OCI-LY7 (cell line): ENCODE measurements around the gene ELMO1. TPM values are rescaled to one million over a fixed set of nuclear protein-coding genes. Genes with fewer than 3 reads are reported as not detected.

Experiments used
- BruUV-seq: library from RNA; stranded (reverse); fragments of 400-500 nt; replicated peaks from 2 replicates; lab custom pipeline; 2021; lab: Mats Ljungman, UMichigan
- CTCF ChIA-PET: fragments of 300-600 bp; sonication (Branson Sonifier 250); formaldehyde crosslinking; loops from one replicate; lab custom pipeline; 2022; ENCODE audit warnings: antibody characterized with exemption; ENCODE audit not compliant: unreplicated experiment; lab: Charles Lee
- POLR2A ChIA-PET: fragments of 300-600 bp; sonication (Branson Sonifier 250); formaldehyde crosslinking; loops from one replicate; lab custom pipeline; 2022; ENCODE audit warnings: antibody characterized with exemption; lab: Charles Lee
- DNase-seq: peaks from one replicate; pipeline ENCODE4 v3.0.0-alpha.2; 2015; ENCODE audit warnings: low spot score
- H2AFZ ChIP-seq: fragments of 200-600 bp; sonication (generic), shearing (Covaris generic); 2 replicates; pipeline ENCODE4 v1.6.1; 2014; ENCODE audit warnings: mild to moderate bottlenecking, antibody characterized with exemption, low read length, moderate library complexity
- H3K27ac ChIP-seq: fragments of 200-600 bp; sonication (generic); 2 replicates; pipeline ENCODE4 v1.5.1; 2014; ENCODE audit warnings: mixed run types, low read depth, mild to moderate bottlenecking, moderate library complexity, low read length, inconsistent platforms; ENCODE audit not compliant: poor library complexity, severe bottlenecking
- H3K36me3 ChIP-seq: fragments of 200-600 bp; sonication (generic); 2 replicates; pipeline ENCODE4 v1.6.1; 2014; ENCODE audit warnings: mild to moderate bottlenecking, antibody characterized with exemption, low read length, moderate library complexity, mixed read lengths; ENCODE audit not compliant: insufficient read depth
- H3K4me1 ChIP-seq: fragments of 200-600 bp; sonication (generic); 2 replicates; pipeline ENCODE4 v1.5.1; 2014; ENCODE audit warnings: mild to moderate bottlenecking, low read length; ENCODE audit not compliant: insufficient read depth, poor library complexity, severe bottlenecking
- H3K4me2 ChIP-seq: fragments of 200-600 bp; sonication (generic); 2 replicates; pipeline ENCODE4 v1.6.1; 2014; ENCODE audit warnings: mild to moderate bottlenecking, low read length
- H3K4me3 ChIP-seq: fragments of 200-600 bp; sonication (generic); 2 replicates; pipeline ENCODE4 v1.5.1; 2014; ENCODE audit warnings: mild to moderate bottlenecking, low read depth, low read length; ENCODE audit not compliant: poor library complexity, severe bottlenecking
- H3K79me2 ChIP-seq: fragments of 200-600 bp; sonication (generic); 2 replicates; pipeline ENCODE4 v1.6.1; 2016; ENCODE audit warnings: low read depth, mild to moderate bottlenecking, low read length, moderate library complexity, mixed read lengths; ENCODE audit not compliant: insufficient read depth
- H3K9me2 ChIP-seq: fragments of 200-600 bp; sonication (generic); 2 replicates; pipeline ENCODE4 v1.6.1; 2016; ENCODE audit warnings: mild to moderate bottlenecking, low read length, mixed read lengths; ENCODE audit not compliant: insufficient read depth
- H3K9me3 ChIP-seq: fragments of 200-600 bp; sonication (generic); 2 replicates; pipeline ENCODE4 v1.6.1; 2014; ENCODE audit warnings: mild to moderate bottlenecking, mixed run types, low read length, mixed read lengths
- H4K20me1 ChIP-seq: fragments of 200-600 bp; sonication (generic); 2 replicates; pipeline ENCODE4 v1.6.1; 2014; ENCODE audit warnings: mild to moderate bottlenecking, antibody characterized with exemption, low read length, moderate library complexity, mixed read lengths; ENCODE audit not compliant: insufficient read depth
- CTCF ChIP-seq: fragments of 200-600 bp; sonication (generic); conservative IDR thresholded peaks from 2 replicates; pipeline ENCODE4 v1.5.1; 2014; ENCODE audit warnings: mild to moderate bottlenecking, antibody characterized with exemption, low read length, moderate library complexity, mixed read lengths
- EZH2phosphoT487 ChIP-seq: fragments of 200-600 bp; sonication (generic); IDR thresholded peaks from 2 replicates; pipeline ENCODE4 v1.6.1; 2018; ENCODE audit warnings: low read depth, borderline replicate concordance, mild to moderate bottlenecking, mixed run types, antibody characterized with exemption, low read length, moderate library complexity, mixed read lengths
- intact Hi-C: fragments of 100-400 bp; cut with micrococcal nuclease; formaldehyde crosslinking; loops from one replicate; pipeline ENCODE4 v1.10.0; 2022; ENCODE audit not compliant: unreplicated experiment
- total RNA-seq, 2 experiments: library from RNA; depleted of rRNA in 1 of 2; stranded (reverse); fragments of >200 nt in 1 of 2; shearing (Covaris generic) in 1 of 2; gene quantifications; 2 replicates each; pipeline ENCODE4 v1.2.3, GENCODE V29; 2014 to 2022

Gene ELMO1
- total RNA-seq, 2 experiments from 2014 or later: 101 to 103 TPM

GRCh38 chr7:37417107-37417474 lies 31.6 kb downstream of the ELMO1 start:
- ChIA-PET POLR2A (no interaction called here), CTCF (no interaction called here)
- Histone ChIP-seq H3K4me3 (no peak overlapping the region), H3K36me3 (no peaks in the 10 kb centered on the region), H3K4me1 (no peaks in the 10 kb centered on the region), H4K20me1 (no peaks in the 10 kb centered on the region), H3K4me2 (no peak overlapping the region), H3K9me2 (no peaks in the 10 kb centered on the region), H3K27ac (no peak overlapping the region), H2AFZ (no peak overlapping the region), H3K79me2 (no peaks in the 10 kb centered on the region), H3K9me3 (no peaks in the 10 kb centered on the region)
- intact Hi-C loops: no loop called here
- no TSS peak for BruUV-seq
- DNase-seq: no peak
- TF ChIP-seq CTCF (no peak), EZH2phosphoT487 (no peak)

DNA sequence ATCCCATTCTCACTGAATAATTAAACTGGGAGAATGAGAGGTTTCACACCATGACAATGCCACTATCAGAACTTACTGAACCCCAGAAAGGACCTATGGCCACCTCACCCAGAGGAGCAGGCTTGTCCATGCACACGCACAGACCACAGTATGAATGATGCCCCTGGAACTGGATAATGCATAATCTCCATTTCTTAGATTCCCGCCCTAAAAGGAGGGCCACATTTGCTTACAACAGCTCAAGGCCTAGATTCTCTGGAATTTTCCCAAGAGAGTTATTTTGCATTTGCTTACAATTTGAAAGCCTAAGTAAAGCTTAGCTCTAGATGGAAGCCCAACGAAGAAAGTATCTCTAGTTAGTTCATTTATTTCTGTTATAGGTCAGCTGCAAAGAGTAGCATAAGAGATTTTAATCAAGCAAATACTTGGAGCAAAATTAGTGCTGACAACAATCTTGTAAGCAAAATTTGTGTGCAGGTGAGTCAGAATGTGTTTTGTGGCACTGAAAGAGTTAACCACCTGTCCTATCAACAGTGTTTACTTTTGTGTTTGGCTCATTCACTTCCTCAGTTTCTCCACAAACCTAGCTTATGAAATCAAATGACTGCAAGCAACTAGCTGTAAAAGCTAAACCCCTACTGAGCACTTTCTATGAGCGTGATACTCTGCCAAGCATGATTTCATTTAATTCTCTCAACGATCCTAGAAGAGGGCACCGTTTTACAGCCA lies 32.1 kb downstream of the ELMO1 start:
- H3K9me2 ChIP-seq: no peaks in the 10 kb centered on the region
- H3K27ac ChIP-seq: no peak overlapping the region
- no TSS peak for BruUV-seq
- no peaks in the 10 kb centered on the region for H3K36me3 ChIP-seq
- DNase-seq: no peak
- no peak overlapping the region for H3K4me3 ChIP-seq
- ChIA-PET POLR2A (no interaction called here), CTCF (no interaction called here)
- H3K9me3 ChIP-seq: no peaks in the 10 kb centered on the region
- intact Hi-C loops: no loop called here
- no peaks in the 10 kb centered on the region for H4K20me1 ChIP-seq
- H3K4me1 ChIP-seq: no peaks in the 10 kb centered on the region
- H3K79me2 ChIP-seq: no peaks in the 10 kb centered on the region
- TF ChIP-seq EZH2phosphoT487: no peak
- no peak for TF ChIP-seq CTCF
- no peak overlapping the region for H3K4me2 ChIP-seq
- no peak overlapping the region for H2AFZ ChIP-seq

- TF ChIP-seq EZH2phosphoT487 (no peak), CTCF (no peak)
- Histone ChIP-seq H3K36me3 (no peaks in the 10 kb centered on the region), H3K79me2 (no peaks in the 10 kb centered on the region), H4K20me1 (no peaks in the 10 kb centered on the region), H3K4me2 (no peak overlapping the region), H3K4me1 (no peaks in the 10 kb centered on the region), H3K9me2 (no peaks in the 10 kb centered on the region), H3K9me3 (no peaks in the 10 kb centered on the region), H2AFZ (no peak overlapping the region), H3K27ac (no peak overlapping the region), H3K4me3 (no peak overlapping the region)
- intact Hi-C loops: no loop called here
- ChIA-PET CTCF (no interaction called here), POLR2A (no interaction called here)
- no peak for DNase-seq
- BruUV-seq: no TSS peak
Measured at GRCh38 chr7:37415629-37416028, 33.0 kb downstream of the ELMO1 start.
